B cell (primary cell): ENCODE data around the gene CDH19. TPM values are rescaled to one million over a fixed set of nuclear protein-coding genes. Genes with fewer than 3 reads are reported as not detected.

Source experiments
- ATAC-seq: fragments of 200-7000 bp; cut with Tn5 transposase; one replicate; pipeline ENCODE4 v1.10.0; 2021; ENCODE audit warnings: low read depth, mild to moderate bottlenecking, moderate number of reproducible peaks, moderate library complexity
- CTCF ChIA-PET: fragments of 350-600 bp; sonication (Branson Sonifier 250); formaldehyde crosslinking; loops from one replicate; lab custom pipeline; 2021; ENCODE audit warnings: antibody characterized with exemption, inconsistent platforms; lab: Charles Lee
- POLR2A ChIA-PET: fragments of 350-600 bp; sonication (Branson Sonifier 250); formaldehyde crosslinking; loops from one replicate; lab custom pipeline; 2021; ENCODE audit warnings: antibody characterized with exemption; lab: Charles Lee
- DNase-seq: peaks from one replicate; pipeline ENCODE4 v3.0.0; 2013
- H2AFZ ChIP-seq: 2 replicates; pipeline ENCODE4 v1.6.1; 2012; ENCODE audit warnings: mild to moderate bottlenecking, low read depth, low read length; ENCODE audit not compliant: insufficient read depth, poor library complexity, severe bottlenecking
- H3K27ac ChIP-seq, 2 donors: 1 replicate in 1 of 2; 2 replicates in 1 of 2; pipeline ENCODE4 v1.5.1; 2012 to 2013; ENCODE audit warnings: low read length in 2 of 2, mild to moderate bottlenecking in 2 of 2, moderate library complexity in 1 of 2
- H3K27me3 ChIP-seq, 4 experiments: fragments of 200-600 bp in 1 of 4; sonication (generic) in 1 of 4; replicated peaks in 1 of 4; 1 replicate in 2 of 4; 2 replicates in 2 of 4; pipeline versions ENCODE4 v1.6.1 to v1.7.0; 2013 to 2016; ENCODE audit warnings: low read length in 3 of 4, mild to moderate bottlenecking in 2 of 4, mixed read lengths in 1 of 4, moderate library complexity in 1 of 4; ENCODE audit not compliant: insufficient read depth in 4 of 4, control insufficient read depth in 3 of 4; ENCODE audit errors: control extremely low read depth in 1 of 4
- H3K36me3 ChIP-seq, 2 experiments: replicated peaks in 1 of 2; 1 replicate in 1 of 2; 2 replicates in 1 of 2; pipeline versions ENCODE4 v1.6.1 to v1.7.1; 2013; ENCODE audit warnings: low read length in 1 of 2; ENCODE audit not compliant: insufficient read depth in 2 of 2, control insufficient read depth in 1 of 2; ENCODE audit errors: control extremely low read depth in 1 of 2, extremely low read depth in 1 of 2
- H3K4me1 ChIP-seq, 2 donors: fragments of 200-600 bp in 1 of 2; sonication (generic) in 1 of 2; 1 replicate in 1 of 2; 2 replicates in 1 of 2; pipeline versions ENCODE4 v1.5.1 to v1.6.1; 2013 to 2017; ENCODE audit warnings: low read length in 2 of 2; ENCODE audit not compliant: control insufficient read depth in 2 of 2, insufficient read depth in 2 of 2
- H3K4me2 ChIP-seq: replicated peaks from 2 replicates; pipeline ENCODE3; 2012; ENCODE audit warnings: mild to moderate bottlenecking, low read depth, low read length; ENCODE audit not compliant: poor library complexity, severe bottlenecking
- H3K4me3 ChIP-seq, 5 experiments: fragments of 200-600 bp in 1 of 5; sonication (generic) in 1 of 5; 1 replicate in 3 of 5; 2 replicates in 2 of 5; pipeline versions ENCODE4 v1.5.1 to v1.7.0; 2011 to 2016; ENCODE audit warnings: low read length in 4 of 5, mild to moderate bottlenecking in 4 of 5, low read depth in 2 of 5, control low read depth in 1 of 5, moderate library complexity in 1 of 5; ENCODE audit not compliant: insufficient read depth in 1 of 5; ENCODE audit errors: control extremely low read depth in 1 of 5, extremely low read depth in 1 of 5
- H3K79me2 ChIP-seq: fragments of 200-600 bp; sonication (generic); one replicate; pipeline ENCODE4 v1.6.0; 2016; ENCODE audit warnings: low read length; ENCODE audit not compliant: control insufficient read depth, insufficient read depth
- H3K9ac ChIP-seq: fragments of 200-600 bp; sonication (generic); 2 replicates; pipeline ENCODE4 v1.6.1; 2017; ENCODE audit warnings: mild to moderate bottlenecking, low read length, moderate library complexity
- H3K9me3 ChIP-seq, 3 donors: one replicate each; pipeline versions ENCODE4 v1.6.1 to v1.7.1; 2013; ENCODE audit warnings: low read length in 2 of 3; ENCODE audit not compliant: control insufficient read depth in 2 of 3, insufficient read depth in 1 of 3; ENCODE audit errors: control extremely low read depth in 1 of 3
- H4K20me1 ChIP-seq: 2 replicates; pipeline ENCODE4 v1.6.0; 2012; ENCODE audit warnings: mild to moderate bottlenecking, low read length; ENCODE audit not compliant: insufficient read depth, control insufficient read depth, poor library complexity, severe bottlenecking
- H3K27ac Mint-ChIP-seq: one replicate; pipeline ENCODE4 v1.8.0; 2021; ENCODE audit warnings: mixed read lengths
- H3K27me3 Mint-ChIP-seq: one replicate; pipeline ENCODE4 v1.8.0; 2021; ENCODE audit warnings: mixed read lengths
- H3K4me1 Mint-ChIP-seq: one replicate; pipeline ENCODE4 v1.8.0; 2021; ENCODE audit warnings: mixed read lengths
- H3K4me3 Mint-ChIP-seq: one replicate; pipeline ENCODE4 v1.8.0; 2021; ENCODE audit warnings: mixed read lengths
- H3K9me3 Mint-ChIP-seq: one replicate; pipeline ENCODE4 v1.8.0; 2022; ENCODE audit warnings: mixed read lengths; ENCODE audit not compliant: insufficient read depth
- CTCF ChIP-seq: fragments of 200-600 bp; IDR thresholded peaks from one replicate; pipeline ENCODE4 v1.8.0; 2022; ENCODE audit warnings: antibody characterized with exemption, mild to moderate bottlenecking
- EZH2 ChIP-seq: IDR thresholded peaks from 2 replicates; pipeline ENCODE4 v1.6.1; 2012; ENCODE audit warnings: borderline replicate concordance, low read depth, mild to moderate bottlenecking, moderate library complexity, low read length; ENCODE audit not compliant: insufficient read depth, poor library complexity, severe bottlenecking
- WGBS: methylation state at CpG from one replicate; pipeline ENCODE4 v1.1.5; 2013; ENCODE audit warnings: missing lambda C conversion rate; ENCODE audit not compliant: insufficient coverage; 5-methylcytosine and 5-hydroxymethylcytosine counted together
- intact Hi-C: fragments of 100-400 bp; cut with micrococcal nuclease; formaldehyde crosslinking; loops from one replicate; pipeline ENCODE4 v1.10.0; 2022
- polyA plus RNA-seq: library from polyadenylated mRNA; depleted of rRNA; stranded (reverse); fragments of >200 nt; gene quantifications from 2 replicates; pipeline ENCODE4 v1.2.3, GENCODE V29; 2012
- total RNA-seq, 2 donors: library from RNA; stranded (reverse); fragments of 120-200 nt in 1 of 2; gene quantifications; 1 replicate in 1 of 2; 2 replicates in 1 of 2; pipeline versions ENCODE4 v1.2.3 to v1.2.4, GENCODE V29; 2013 to 2022

CDH19 gene
- total and polyA plus RNA-seq, 2 donors (not counting 1 experiment from before 2014, with no cell fraction given) = not detected

GRCh38 chr18:66575263-66575662 is 28.6 kb downstream of the CDH19 start:
- no peaks in the 10 kb centered on the region for H3K9me3 ChIP-seq
- no peak for DNase-seq
- CTCF ChIA-PET = no interaction called here
- POLR2A ChIA-PET = no interaction called here
- Mint-ChIP-seq H3K27ac (no peak overlapping the region), H3K27me3 (no peaks in the 10 kb centered on the region), H3K4me1 (no peaks in the 10 kb centered on the region), H3K9me3 (no peaks in the 10 kb centered on the region), H3K4me3 (no peak overlapping the region)
- no peak for ATAC-seq
- no peak overlapping the region for H3K4me2 ChIP-seq
- no peak overlapping the region for H3K27ac ChIP-seq
- TF ChIP-seq CTCF (no peak), EZH2 (no peak)
- WGBS = 100% methylated on average over 1 of the region's 2 CpGs
- H3K4me1 ChIP-seq = no peaks in the 10 kb centered on the region
- no peak overlapping the region for H3K4me3 ChIP-seq
- no peak overlapping the region for H2AFZ ChIP-seq
- H3K9ac ChIP-seq = no peak overlapping the region
- H3K36me3 ChIP-seq = no peaks in the 10 kb centered on the region
- no peaks in the 10 kb centered on the region for H3K79me2 ChIP-seq
- intact Hi-C loops = no loop called here
- H4K20me1 ChIP-seq = no peaks in the 10 kb centered on the region
- H3K27me3 ChIP-seq = no peaks in the 10 kb centered on the region

GRCh38 chr18:66571845-66572244 is 32.0 kb downstream of the CDH19 start:
- no peak overlapping the region for H3K4me2 ChIP-seq
- H3K79me2 ChIP-seq = no peaks in the 10 kb centered on the region
- H3K9me3 ChIP-seq = no peaks in the 10 kb centered on the region
- WGBS = 92% methylated on average over 4 of the region's 6 CpGs
- Mint-ChIP-seq H3K4me3 (no peak overlapping the region), H3K27ac (no peak overlapping the region), H3K27me3 (no peaks in the 10 kb centered on the region), H3K9me3 (no peaks in the 10 kb centered on the region), H3K4me1 (no peaks in the 10 kb centered on the region)
- H3K36me3 ChIP-seq = no peaks in the 10 kb centered on the region
- ChIA-PET CTCF (no interaction called here), POLR2A (no interaction called here)
- no peaks in the 10 kb centered on the region for H3K4me1 ChIP-seq
- intact Hi-C loops = no loop called here
- no peak for DNase-seq
- H3K4me3 ChIP-seq = no peak overlapping the region
- H3K9ac ChIP-seq = no peak overlapping the region
- H4K20me1 ChIP-seq = no peaks in the 10 kb centered on the region
- no peak overlapping the region for H2AFZ ChIP-seq
- no peak for TF ChIP-seq EZH2
- no peak for TF ChIP-seq CTCF
- H3K27me3 ChIP-seq = no peaks in the 10 kb centered on the region
- no peak overlapping the region for H3K27ac ChIP-seq
- no peak for ATAC-seq
